Endothelial cell of umbilical vein (primary cell): Measurements from ENCODE around the gene CPNE2. TPM values are rescaled to one million over a fixed set of nuclear protein-coding genes. Genes with fewer than 3 reads are reported as not detected.

Experiments used
- BruUV-seq: library from RNA; stranded (reverse); fragments of 400-500 nt; replicated peaks from 2 replicates; lab custom pipeline; 2021; lab: Mats Ljungman, UMichigan
- CTCF ChIA-PET: fragments of 300-600, 350-600 bp; sonication (Branson Sonifier 250); formaldehyde crosslinking; loops from one replicate; lab custom pipeline; 2021; ENCODE audit warnings: antibody characterized with exemption, inconsistent platforms; lab: Charles Lee
- POLR2A ChIA-PET: fragments of 300-600, 350-600 bp; sonication (Branson Sonifier 250); formaldehyde crosslinking; loops from one replicate; lab custom pipeline; 2021; ENCODE audit warnings: antibody characterized with exemption, inconsistent platforms; lab: Charles Lee
- DNase-seq: peaks from one replicate; pipeline ENCODE4 v3.0.0-alpha.2; 2011; ENCODE audit warnings: low read depth, low spot score
- FAIRE-seq: peaks from 2 replicates; lab custom pipeline; 2011; peaks lifted over from hg19 to GRCh38; lab: Jason Lieb, UNC
- H2AFZ ChIP-seq: 2 replicates; pipeline ENCODE4 v1.6.0; 2012; ENCODE audit warnings: low read depth, low read length, control low read depth, inconsistent platforms
- H3K27ac ChIP-seq: 2 replicates; pipeline ENCODE4 v1.5.1; 2011; ENCODE audit warnings: low read depth, mild to moderate bottlenecking, control low read depth, low read length, moderate library complexity; ENCODE audit not compliant: insufficient read depth
- H3K27me3 ChIP-seq, 2 experiments: 2 replicates each; pipeline versions ENCODE4 v1.6.0 to v1.6.1; 2011; ENCODE audit warnings: low read length in 2 of 2, mixed read lengths in 1 of 2; ENCODE audit not compliant: control insufficient read depth in 2 of 2, insufficient read depth in 2 of 2
- H3K36me3 ChIP-seq, 2 experiments: 2 replicates in 1 of 2; 3 replicates in 1 of 2; pipeline ENCODE4 v1.5.1; 2011; ENCODE audit warnings: low read length in 2 of 2, mild to moderate bottlenecking in 1 of 2, moderate library complexity in 1 of 2; ENCODE audit not compliant: control insufficient read depth in 2 of 2, insufficient read depth in 2 of 2; ENCODE audit errors: extremely low read depth in 1 of 2
- H3K4me1 ChIP-seq: 3 replicates; pipeline ENCODE4 v1.5.1; 2011; ENCODE audit warnings: mild to moderate bottlenecking, low read length; ENCODE audit not compliant: control insufficient read depth, insufficient read depth; ENCODE audit errors: extremely low read depth
- H3K4me2 ChIP-seq: 2 replicates; pipeline ENCODE4 v1.6.1; 2011; ENCODE audit warnings: low read length, control low read depth, mixed read lengths; ENCODE audit not compliant: insufficient read depth
- H3K4me3 ChIP-seq, 3 experiments: fragments of 200-600 bp in 1 of 3; sonication (generic), shearing (Covaris generic) in 1 of 3; replicated peaks in 1 of 3; 2 replicates each; pipeline ENCODE4 v1.5.1; 2011 to 2016; ENCODE audit warnings: control low read depth in 3 of 3, low read length in 3 of 3, mild to moderate bottlenecking in 2 of 3, inconsistent platforms in 1 of 3, low read depth in 1 of 3, moderate library complexity in 1 of 3; ENCODE audit not compliant: insufficient read depth in 1 of 3
- H3K79me2 ChIP-seq: 2 replicates; pipeline ENCODE4 v1.6.0; 2012; ENCODE audit warnings: low read length, inconsistent platforms; ENCODE audit not compliant: control insufficient read depth, insufficient read depth
- H3K9ac ChIP-seq: replicated peaks from 2 replicates; pipeline ENCODE3; 2011; ENCODE audit warnings: low read length, control low read depth; ENCODE audit not compliant: insufficient read depth; ENCODE audit errors: extremely low read depth
- H3K9me1 ChIP-seq: replicated peaks from 3 replicates; pipeline ENCODE4 v1.6.0; 2011; ENCODE audit warnings: mild to moderate bottlenecking, low read length; ENCODE audit not compliant: control insufficient read depth, insufficient read depth; ENCODE audit errors: extremely low read depth
- H3K9me3 ChIP-seq: replicated peaks from 2 replicates; pipeline ENCODE4 v1.5.1; 2012; ENCODE audit warnings: low read length, inconsistent platforms; ENCODE audit not compliant: control insufficient read depth, insufficient read depth
- H4K20me1 ChIP-seq: replicated peaks from 2 replicates; pipeline ENCODE3; 2011; ENCODE audit warnings: mild to moderate bottlenecking, low read length; ENCODE audit not compliant: control insufficient read depth, insufficient read depth; ENCODE audit errors: extremely low read depth
- CTCF ChIP-seq, 2 donors: IDR thresholded peaks; 1 replicate in 1 of 2; 2 replicates in 1 of 2; pipeline ENCODE4 v1.5.1; 2011; ENCODE audit warnings: low read length in 2 of 2, mild to moderate bottlenecking in 2 of 2, moderate library complexity in 2 of 2, control low read depth in 1 of 2, inconsistent platforms in 1 of 2, low read depth in 1 of 2; ENCODE audit not compliant: insufficient read depth in 1 of 2; ENCODE audit errors: extremely low read depth in 1 of 2
- EZH2 ChIP-seq: IDR thresholded peaks from 2 replicates; pipeline ENCODE4 v1.6.1; 2012; ENCODE audit warnings: borderline replicate concordance, low read depth, mild to moderate bottlenecking, moderate library complexity, low read length, inconsistent platforms; ENCODE audit not compliant: severe bottlenecking
- FOS ChIP-seq: IDR thresholded peaks from 2 replicates; pipeline ENCODE4 v1.6.1; 2011; ENCODE audit warnings: mild to moderate bottlenecking, low read length, moderate library complexity, borderline replicate concordance; ENCODE audit not compliant: insufficient read depth
- GATA2 ChIP-seq: IDR thresholded peaks from 2 replicates; pipeline ENCODE4 v1.7.0; 2011; ENCODE audit warnings: low read depth, mild to moderate bottlenecking, moderate library complexity, mixed read lengths, low read length; ENCODE audit not compliant: insufficient read length, insufficient read depth
- JUN ChIP-seq: IDR thresholded peaks from 2 replicates; pipeline ENCODE4 v1.6.1; 2011; ENCODE audit warnings: borderline replicate concordance, low read depth; ENCODE audit not compliant: insufficient read length, insufficient read depth
- MYC ChIP-seq: IDR thresholded peaks from one replicate; pipeline ENCODE4 v1.6.1; 2011; ENCODE audit warnings: mild to moderate bottlenecking, low read depth, low read length
- POLR2A ChIP-seq: IDR thresholded peaks from 2 replicates; pipeline ENCODE4 v1.6.1; 2012; ENCODE audit warnings: low read depth, mild to moderate bottlenecking, control low read depth, low read length
- POLR2AphosphoS5 ChIP-seq: IDR thresholded peaks from 2 replicates; pipeline ENCODE4 v1.6.1; 2012; ENCODE audit warnings: low read depth, mild to moderate bottlenecking, control low read depth, low read length, moderate library complexity; ENCODE audit not compliant: insufficient read depth
- dilution Hi-C: fragments of 300-500 bp; cut with MboI; formaldehyde crosslinking; loops from one replicate; pipeline ENCODE4 v1.15.0; 2019; ENCODE audit warnings: low sequenced_read_pairs; ENCODE audit not compliant: extremely low pct_ligation_motif_present
- intact Hi-C: fragments of 100-400 bp; cut with micrococcal nuclease; formaldehyde crosslinking; loops from one replicate; pipeline ENCODE4 v1.10.0; 2022
- polyA plus RNA-seq, 4 experiments: library from polyadenylated mRNA; depleted of rRNA in 3 of 4; stranded (reverse) in 3 of 4; unstranded in 1 of 4; fragments of >200 nt; gene quantifications; 2 replicates each; pipeline versions ENCODE4 v1.2.1 to v1.2.3, GENCODE V29; 2011 to 2012; ENCODE audit warnings: missing spikeins in 1 of 4
- total RNA-seq: library from RNA; stranded (reverse); gene quantifications from 2 replicates; pipeline ENCODE4 v1.2.3, GENCODE V29; 2021
- TF ChIP-seq, protein P1 (sequence below): IDR thresholded peaks from 2 replicates; pipeline ENCODE4 v1.6.1; 2011; ENCODE audit not compliant: insufficient read depth, insufficient read length

The CPNE2 gene
- total and polyA plus RNA-seq, 2 donors (not counting 3 experiments of a cell fraction or from before 2014, with no cell fraction given) = 91.9 to 187 TPM

GRCh38 chr16:57185446-57185944, 93.1 kb downstream of the CPNE2 start:
- Histone ChIP-seq H4K20me1 (no peaks in the 10 kb centered on the region), H3K36me3 (peaks cover 0 to 3% of the 10 kb centered on the region in 2 experiments), H3K4me1 (peaks cover 28% of the 10 kb centered on the region), H3K9ac (peak overlapping the region; percentile 98), H3K4me2 (peak overlapping the region; percentile 85), H3K27ac (peak overlapping the region; percentile 89), H3K27me3 (no peaks in the 10 kb centered on the region), H3K9me3 (no peaks in the 10 kb centered on the region), H3K79me2 (peaks cover 88% of the 10 kb centered on the region), H3K4me3 (peak overlapping the region; percentile 63 to 81 (median 75)), H3K9me1 (no peaks in the 10 kb centered on the region), H2AFZ (peak overlapping the region; percentile 38)
- ChIA-PET POLR2A (interaction anchor here (0.7 kb wide), 1 partner anchor 9 kb away, joined by 3 read pairs; no protein-coding TSS in a partner anchor), CTCF (interaction anchor here (0.9 to 2.4 kb wide), 4 partner anchors 9 to 114 kb away, joined by 4 to 10 read pairs (median 6); partner anchors contain the start of gene CPNE2)
- BruUV-seq = TSS peak; percentile 64
- TF ChIP-seq MYC (no peak), POLR2AphosphoS5 (peak; percentile 22)
- dilution Hi-C loops = no loop called here
- DNase-seq (no peak), FAIRE-seq (peak; percentile 62)
- intact Hi-C loops = loop anchor here (5.0 kb wide), 2 partner anchors 97 to 232 kb away; partner anchors contain the start of gene PLLP

- dilution Hi-C loops = no loop called here
These were observed 93.8 kb downstream of the CPNE2 start, which contains the start of the genes PSME3IP1 and RSPRY1 for GRCh38 chr16:57185945-57186871. PSME3IP1 (minus strand) TSS chr16:57186039; CDS start chr16:57173854, 12,185 bp downstream. RSPRY1 (plus strand) TSS chr16:57186329; CDS start chr16:57204659, 18,330 bp downstream.

More at GRCh38 chr16:57185945-57186871, 93.8 kb downstream of the CPNE2 start, which contains the start of the genes PSME3IP1 and RSPRY1:
- Histone ChIP-seq H3K9me3 (no peaks in the 10 kb centered on the region), H4K20me1 (no peaks in the 10 kb centered on the region), H3K9ac (peak within 1 kb of the TSS; percentile 98), H3K27me3 (no peaks in the 10 kb centered on the region), H3K4me2 (peak within 1 kb of the TSS; percentile 95), H3K9me1 (no peaks in the 10 kb centered on the region), H3K36me3 (peaks cover 0 to 3% of the 10 kb centered on the region in 2 experiments), H3K79me2 (peaks cover 89% of the 10 kb centered on the region), H3K4me1 (peaks cover 34% of the 10 kb centered on the region), H3K4me3 (peak within 1 kb of the TSS; percentile 88 to 95 (median 89)), H2AFZ (peak within 1 kb of the TSS; percentile 41), H3K27ac (peak within 1 kb of the TSS; percentile 89)
- BruUV-seq = no TSS peak
- CTCF ChIA-PET = interaction anchor here (0.7 to 2.4 kb wide), 5 partner anchors 9 to 114 kb away, joined by 3 to 10 read pairs (median 5); partner anchors contain the start of gene CPNE2
- intact Hi-C loops = loop anchor here (1.0 to 5.0 kb wide), 10 partner anchors 8 to 579 kb away; partner anchors contain the start of genes ARL2BP, CPNE2 and PLLP
- TF ChIP-seq POLR2A (peak; percentile 85), MYC (no peak), GATA2 (no peak), FOS (no peak), POLR2AphosphoS5 (peak; percentile 60), JUN (no peak), CTCF (IDR thresholded peaks at IDR 0.05; ENCODE audit: extremely low read depth in 1 of 2, insufficient read depth in 1 of 2, low read depth in 1 of 2, low read length in 2 of 2) (no peak), EZH2 (no peak)
- TF ChIP-seq, protein P1, sequence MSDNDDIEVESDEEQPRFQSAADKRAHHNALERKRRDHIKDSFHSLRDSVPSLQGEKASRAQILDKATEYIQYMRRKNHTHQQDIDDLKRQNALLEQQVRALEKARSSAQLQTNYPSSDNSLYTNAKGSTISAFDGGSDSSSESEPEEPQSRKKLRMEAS = peak; percentile 75
- peak; percentile 100 for DNase-seq
- FAIRE-seq = peak; percentile 98
- POLR2A ChIA-PET = interaction anchor here (0.7 kb wide), 1 partner anchor 8 kb away, joined by 3 read pairs; no protein-coding TSS in a partner anchor
